HCT116 (cell line): Measurements from ENCODE around the gene SLC35E4. TPM values are rescaled to one million over a fixed set of nuclear protein-coding genes. Genes with fewer than 3 reads are reported as not detected.
"Not testable (repeated sequence)": the region's sequence is repeated elsewhere in the genome, so short reads cannot be mapped to it uniquely, and the experiment has no call there.

ENCODE experiments used
- ATAC-seq: fragments of 200-7000 bp; cut with Tn5 transposase; 2 replicates; pipeline ENCODE4 v1.9.1; 2020; ENCODE audit warnings: mild to moderate bottlenecking, moderate library complexity
- BruUV-seq: library from RNA; stranded (reverse); fragments of 400-500 nt; replicated peaks from 2 replicates; lab custom pipeline; 2021; lab: Mats Ljungman, UMichigan
- CTCF ChIA-PET: fragments of 300-600 bp; sonication (Branson Sonifier 250); formaldehyde crosslinking; loops from one replicate; lab custom pipeline; 2021; ENCODE audit warnings: antibody characterized with exemption; lab: Charles Lee
- POLR2A ChIA-PET: fragments of 300-600, 350-600 bp; sonication (Branson Sonifier 250); formaldehyde crosslinking; loops from one replicate; lab custom pipeline; 2021; ENCODE audit warnings: antibody characterized with exemption; lab: Charles Lee
- RAD21 ChIA-PET, 2 experiments: fragments of 300-600 bp; sonication (Branson Sonifier 250); formaldehyde crosslinking; loops; one replicate each; lab custom pipeline; 2023; ENCODE audit warnings: low total read pairs in 2 of 2; ENCODE audit not compliant: uncharacterized antibody in 2 of 2, unreplicated experiment in 2 of 2, low non-redundant PET in 1 of 2; lab: Charles Lee
- DNase-seq: peaks from one replicate; pipeline ENCODE4 v3.0.0-alpha.2; 2010; ENCODE audit warnings: low read depth, low spot score
- H2AFZ ChIP-seq: fragments of 200-600 bp; shearing (Covaris generic), sonication (generic); 2 replicates; pipeline ENCODE4 v1.6.1; 2017; ENCODE audit warnings: low read depth, mixed run types, mixed read lengths, antibody characterized with exemption, low read length; ENCODE audit not compliant: poor library complexity, severe bottlenecking
- H3K27ac ChIP-seq: 2 replicates; pipeline ENCODE4 v1.5.1; 2012; ENCODE audit warnings: low read depth, low read length
- H3K27me3 ChIP-seq: fragments of 200-600 bp; sonication (generic); 2 replicates; pipeline ENCODE4 v1.6.1; 2016; ENCODE audit warnings: mixed run types, low read length, mixed read lengths; ENCODE audit not compliant: insufficient read depth
- H3K36me3 ChIP-seq, 2 experiments: fragments of 200-500 bp in 1 of 2; fragments of 200-600 bp in 1 of 2; sonication (Bioruptor generic) in 1 of 2; sonication (generic) in 1 of 2; 2 replicates each; pipeline versions ENCODE4 v1.5.1 to v1.6.1; 2014 to 2016; ENCODE audit warnings: low read length in 2 of 2, inconsistent platforms in 1 of 2, mixed read lengths in 1 of 2, mixed run types in 1 of 2; ENCODE audit not compliant: insufficient read depth in 2 of 2, control insufficient read depth in 1 of 2
- H3K4me1 ChIP-seq, 2 experiments: fragments of 200-600 bp in 1 of 2; sonication (generic) in 1 of 2; 2 replicates each; pipeline versions ENCODE4 v1.5.1 to v1.6.1; 2012 to 2017; ENCODE audit warnings: low read length in 2 of 2, inconsistent platforms in 1 of 2, mild to moderate bottlenecking in 1 of 2, mixed read lengths in 1 of 2, mixed run types in 1 of 2, moderate library complexity in 1 of 2; ENCODE audit not compliant: insufficient read depth in 2 of 2, control insufficient read depth in 1 of 2
- H3K4me2 ChIP-seq: fragments of 200-600 bp; sonication (generic); 2 replicates; pipeline ENCODE4 v1.6.1; 2017; ENCODE audit warnings: mixed run types, low read length, mixed read lengths
- H3K4me3 ChIP-seq, 2 experiments: fragments of 200-600 bp in 1 of 2; sonication (generic) in 1 of 2; replicated peaks in 1 of 2; 2 replicates each; pipeline ENCODE4 v1.5.1; 2011 to 2016; ENCODE audit warnings: low read length in 2 of 2, control low read depth in 1 of 2, low read depth in 1 of 2, mild to moderate bottlenecking in 1 of 2, mixed read lengths in 1 of 2, mixed run types in 1 of 2
- H3K79me2 ChIP-seq: fragments of 200-600 bp; sonication (generic); 2 replicates; pipeline ENCODE4 v1.6.1; 2017; ENCODE audit warnings: mild to moderate bottlenecking, mixed run types, low read length, moderate library complexity, mixed read lengths; ENCODE audit not compliant: insufficient read depth
- H3K9ac ChIP-seq: fragments of 200-600 bp; sonication (generic); 2 replicates; pipeline ENCODE4 v1.6.1; 2016; ENCODE audit warnings: low read length, mixed read lengths
- H3K9me2 ChIP-seq: fragments of 200-600 bp; sonication (generic), shearing (Covaris generic); 2 replicates; pipeline ENCODE4 v1.6.1; 2017; ENCODE audit warnings: mixed run types, mild to moderate bottlenecking, moderate library complexity; ENCODE audit not compliant: insufficient read depth
- H3K9me3 ChIP-seq, 2 experiments: fragments of 200-500 bp in 1 of 2; fragments of 200-600 bp in 1 of 2; sonication (Bioruptor generic) in 1 of 2; sonication (generic) in 1 of 2; 2 replicates each; pipeline ENCODE4 v1.6.1; 2014 to 2017; ENCODE audit warnings: low read length in 2 of 2, mixed read lengths in 2 of 2, inconsistent platforms in 1 of 2, low read depth in 1 of 2, mild to moderate bottlenecking in 1 of 2, mixed run types in 1 of 2, moderate library complexity in 1 of 2; ENCODE audit not compliant: control insufficient read depth in 1 of 2, insufficient read depth in 1 of 2
- H4K20me1 ChIP-seq: fragments of 200-600 bp; sonication (generic), shearing (Covaris generic); 2 replicates; pipeline ENCODE4 v1.6.1; 2017; ENCODE audit warnings: mixed run types, mild to moderate bottlenecking, moderate library complexity; ENCODE audit not compliant: insufficient read depth
- ATF3 ChIP-seq: IDR thresholded peaks from 2 replicates; pipeline ENCODE4 v1.6.1; 2012
- CEBPB ChIP-seq: IDR thresholded peaks from 2 replicates; pipeline ENCODE4 v1.6.1; 2012; ENCODE audit warnings: low read depth
- FOSL1 ChIP-seq: IDR thresholded peaks from 2 replicates; pipeline ENCODE4 v1.6.1; 2012; ENCODE audit warnings: low read depth
- SIN3A ChIP-seq: IDR thresholded peaks from 2 replicates; pipeline ENCODE4 v1.6.1; 2012; ENCODE audit warnings: low read depth
- YY1 ChIP-seq: IDR thresholded peaks from 2 replicates; pipeline ENCODE4 v1.6.1; 2011; ENCODE audit warnings: low read length, low read depth, moderate library complexity, mild to moderate bottlenecking; ENCODE audit not compliant: insufficient replicate concordance; ENCODE audit errors: extremely low read depth
- ZBTB33 ChIP-seq: IDR thresholded peaks from 2 replicates; pipeline ENCODE4 v1.6.1; 2011; ENCODE audit warnings: mild to moderate bottlenecking, low read length, moderate library complexity; ENCODE audit not compliant: insufficient replicate concordance; ENCODE audit errors: extremely low read depth
- intact Hi-C: fragments of 100-400 bp; cut with micrococcal nuclease; formaldehyde crosslinking; loops from 2 replicates; pipeline ENCODE4 v1.10.0; 2022
- total RNA-seq: library from RNA; stranded (reverse); gene quantifications from one replicate; pipeline ENCODE4 v1.2.1, GENCODE V29; 2021; ENCODE audit not compliant: unreplicated experiment
- TF ChIP-seq, protein P1 (sequence below), 3 experiments: fragments of 200-600 bp in 1 of 3; sonication (generic) in 1 of 3; IDR thresholded peaks in 2 of 3; conservative IDR thresholded peaks in 1 of 3; 2 replicates each; pipeline ENCODE4 v1.5.1; 2012 to 2017; ENCODE audit warnings: low read depth in 2 of 3, low read length in 2 of 3, antibody characterized with exemption in 1 of 3, borderline replicate concordance in 1 of 3, control low read depth in 1 of 3, mild to moderate bottlenecking in 1 of 3, mixed read lengths in 1 of 3, mixed run types in 1 of 3, moderate library complexity in 1 of 3; ENCODE audit not compliant: insufficient read depth in 1 of 3

Gene SLC35E4
- total RNA-seq, 1 experiment from 2014 or later = 6.2 TPM

DNA sequence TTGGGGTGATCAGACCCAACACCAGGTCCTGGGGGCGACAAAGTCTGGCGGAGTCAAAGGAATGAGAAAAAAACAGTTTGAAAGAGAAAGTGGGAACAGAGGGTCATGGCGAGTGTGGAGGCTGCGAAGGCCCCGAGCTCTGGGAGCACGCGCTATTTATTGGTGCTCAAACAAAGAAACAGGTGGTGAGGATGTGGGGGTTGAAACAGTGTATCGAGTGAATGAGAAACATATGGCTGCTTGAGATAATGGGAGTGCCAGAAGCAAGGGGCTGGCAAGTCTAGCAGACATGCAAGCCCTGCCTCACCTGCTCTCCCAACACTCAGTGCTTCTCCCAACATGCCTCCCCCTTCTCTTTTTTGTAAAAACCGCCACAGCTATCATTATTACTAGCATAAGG is 39.9 kb downstream of the SLC35E4 start:
- DNase-seq (no peak), ATAC-seq (no peak)
- Histone ChIP-seq H3K4me2 (no peak overlapping the region), H4K20me1 (no peaks in the 10 kb centered on the region), H3K4me3 (no peak overlapping the region), H3K9me3 (no peaks in the 10 kb centered on the region), H3K4me1 (no peaks in the 10 kb centered on the region; a peak in 1 of 4 replicates), H3K9ac (no peak overlapping the region), H3K9me2 (no peaks in the 10 kb centered on the region), H2AFZ (no peak overlapping the region), H3K27me3 (no peaks in the 10 kb centered on the region), H3K79me2 (no peaks in the 10 kb centered on the region), H3K27ac (no peak overlapping the region), H3K36me3 (no peaks in the 10 kb centered on the region)
- ChIA-PET POLR2A (no interaction called here), RAD21 (no interaction called here), CTCF (no interaction called here)
- TF ChIP-seq FOSL1 = no peak
- TF ChIP-seq CEBPB = no peak
- TF ChIP-seq, protein P1, sequence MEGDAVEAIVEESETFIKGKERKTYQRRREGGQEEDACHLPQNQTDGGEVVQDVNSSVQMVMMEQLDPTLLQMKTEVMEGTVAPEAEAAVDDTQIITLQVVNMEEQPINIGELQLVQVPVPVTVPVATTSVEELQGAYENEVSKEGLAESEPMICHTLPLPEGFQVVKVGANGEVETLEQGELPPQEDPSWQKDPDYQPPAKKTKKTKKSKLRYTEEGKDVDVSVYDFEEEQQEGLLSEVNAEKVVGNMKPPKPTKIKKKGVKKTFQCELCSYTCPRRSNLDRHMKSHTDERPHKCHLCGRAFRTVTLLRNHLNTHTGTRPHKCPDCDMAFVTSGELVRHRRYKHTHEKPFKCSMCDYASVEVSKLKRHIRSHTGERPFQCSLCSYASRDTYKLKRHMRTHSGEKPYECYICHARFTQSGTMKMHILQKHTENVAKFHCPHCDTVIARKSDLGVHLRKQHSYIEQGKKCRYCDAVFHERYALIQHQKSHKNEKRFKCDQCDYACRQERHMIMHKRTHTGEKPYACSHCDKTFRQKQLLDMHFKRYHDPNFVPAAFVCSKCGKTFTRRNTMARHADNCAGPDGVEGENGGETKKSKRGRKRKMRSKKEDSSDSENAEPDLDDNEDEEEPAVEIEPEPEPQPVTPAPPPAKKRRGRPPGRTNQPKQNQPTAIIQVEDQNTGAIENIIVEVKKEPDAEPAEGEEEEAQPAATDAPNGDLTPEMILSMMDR (IDR thresholded peaks at IDR 0.05 in 2 of 3, conservative IDR thresholded peaks at IDR 0.05 in 1 of 3; ENCODE audit: borderline replicate concordance in 1 of 3, insufficient read depth in 1 of 3, low read depth in 2 of 3, low read length in 2 of 3) = no peak
- TF ChIP-seq YY1 = no peak
- TF ChIP-seq ATF3 = no peak
- TF ChIP-seq ZBTB33 = no peak
- TF ChIP-seq SIN3A = no peak
- no TSS peak for BruUV-seq
- intact Hi-C loops = no loop called here

DNA sequence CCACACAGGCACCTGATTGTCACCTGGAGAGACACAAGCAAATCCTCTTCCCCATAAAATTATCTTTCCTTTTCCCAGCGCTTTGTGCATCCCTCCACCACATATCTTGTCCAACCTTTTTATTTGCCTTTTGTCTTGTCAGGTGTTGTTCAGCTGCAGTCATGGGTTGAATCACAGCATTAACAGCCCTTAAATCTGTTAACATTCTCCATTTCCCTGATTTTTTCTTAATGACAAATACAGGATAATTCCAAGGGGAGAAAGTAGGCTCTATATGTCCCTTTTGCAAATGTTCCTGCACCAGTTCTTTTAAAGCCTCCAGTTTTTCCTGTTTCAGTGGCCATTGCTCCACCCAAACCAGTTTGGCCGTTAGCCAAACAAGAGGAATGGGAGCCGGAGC is 41.0 kb downstream of the SLC35E4 start:
- H3K4me1 ChIP-seq, H3K4me3 ChIP-seq, BruUV-seq, POLR2A ChIA-PET, H3K79me2 ChIP-seq, H3K4me2 ChIP-seq, H2AFZ ChIP-seq, H4K20me1 ChIP-seq, ATAC-seq, H3K27me3 ChIP-seq, CTCF ChIA-PET, DNase-seq, RAD21 ChIA-PET, H3K36me3 ChIP-seq, H3K9me3 ChIP-seq, intact Hi-C loops, H3K9ac ChIP-seq, H3K9me2 ChIP-seq, H3K27ac ChIP-seq: not testable (repeated sequence)

DNA sequence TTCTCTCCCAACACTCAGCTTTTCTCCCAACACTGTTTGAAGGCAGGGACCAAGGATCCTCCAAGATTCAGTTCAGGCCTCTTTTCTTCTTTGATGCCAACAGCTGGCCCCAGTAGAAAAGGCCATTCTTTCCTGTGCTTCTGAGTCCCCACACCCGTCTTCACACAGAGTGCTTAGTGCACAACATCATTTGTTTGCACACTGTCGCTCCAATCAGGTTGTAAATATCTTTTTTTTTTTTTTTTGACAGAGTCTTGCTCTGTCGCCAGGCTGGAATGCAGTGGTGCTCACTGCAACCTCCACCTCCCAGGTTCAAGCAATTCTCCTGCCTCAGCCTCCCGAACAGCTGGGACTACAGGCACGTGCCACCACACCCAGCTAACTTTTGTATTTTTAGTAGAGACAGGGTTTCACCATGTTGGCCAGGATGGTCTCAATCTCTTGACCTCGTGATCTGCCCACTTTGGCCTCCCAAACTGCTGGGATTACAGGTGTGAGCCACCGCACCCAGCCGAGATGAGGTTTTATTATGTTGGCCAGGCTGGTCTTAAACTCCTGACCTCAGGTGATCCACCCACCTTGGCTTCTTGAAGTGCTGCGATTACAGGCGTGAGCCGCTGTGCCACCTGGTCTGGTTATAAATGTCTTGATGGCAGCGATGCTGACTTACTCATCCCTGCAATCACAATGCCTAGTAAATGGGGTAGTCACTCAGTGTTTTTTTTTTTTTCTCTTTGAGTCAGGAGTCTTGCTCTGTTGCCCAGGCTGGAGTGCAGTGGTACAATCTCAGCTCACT is 44.5 kb downstream of the SLC35E4 start:
- CTCF ChIA-PET = interaction anchor here (1.5 kb wide), 1 partner anchor 30 kb away, joined by 3 read pairs; no protein-coding TSS in a partner anchor
- H4K20me1 ChIP-seq, H3K36me3 ChIP-seq, H3K79me2 ChIP-seq, H3K4me2 ChIP-seq, RAD21 ChIA-PET, ATAC-seq, H3K27me3 ChIP-seq, H3K9me3 ChIP-seq, H3K27ac ChIP-seq, H3K9me2 ChIP-seq, BruUV-seq, DNase-seq, H3K4me3 ChIP-seq, H2AFZ ChIP-seq, H3K9ac ChIP-seq, intact Hi-C loops, H3K4me1 ChIP-seq: not testable (repeated sequence)
- POLR2A ChIA-PET = interaction anchor here (1.1 kb wide), 1 partner anchor 21 kb away, joined by 3 read pairs; no protein-coding TSS in a partner anchor
